NT2/D1 (cell line): ENCODE results near the gene REG3A.

Source experiments
- DNase-seq: peaks from one replicate; pipeline ENCODE4 v3.0.0-alpha.2; 2011; ENCODE audit warnings: low read depth, low spot score
- H3K27me3 ChIP-seq: 2 replicates; pipeline ENCODE4 v1.6.0; 2011; ENCODE audit warnings: mild to moderate bottlenecking; ENCODE audit not compliant: insufficient read length, insufficient read depth
- H3K36me3 ChIP-seq: 2 replicates; pipeline ENCODE4 v1.6.1; 2011; ENCODE audit warnings: mild to moderate bottlenecking, low read length, mixed read lengths; ENCODE audit not compliant: insufficient read depth, insufficient read length
- H3K4me1 ChIP-seq: 2 replicates; pipeline ENCODE4 v1.5.1; 2011; ENCODE audit not compliant: insufficient read depth, insufficient read length
- H3K4me3 ChIP-seq: 2 replicates; pipeline ENCODE4 v1.5.1; 2011; ENCODE audit warnings: low read depth; ENCODE audit not compliant: insufficient read length
- H3K9ac ChIP-seq: 2 replicates; pipeline ENCODE4 v1.6.0; 2011; ENCODE audit warnings: low read depth; ENCODE audit not compliant: insufficient read length
- H3K9me3 ChIP-seq: 2 replicates; pipeline ENCODE4 v1.5.1; 2011; ENCODE audit warnings: mild to moderate bottlenecking, low read length; ENCODE audit not compliant: insufficient read depth
- SUZ12 ChIP-seq: IDR thresholded peaks from 2 replicates; pipeline ENCODE4 v1.6.1; 2011; ENCODE audit not compliant: insufficient read length, insufficient read depth; ENCODE audit errors: extremely low read depth
- YY1 ChIP-seq: IDR thresholded peaks from 2 replicates; pipeline ENCODE4 v1.6.1; 2011; ENCODE audit not compliant: insufficient read length, insufficient read depth
- ZNF274 ChIP-seq: IDR thresholded peaks from 2 replicates; pipeline ENCODE4 v1.6.1; 2011; ENCODE audit warnings: mild to moderate bottlenecking, low read depth, low read length

The REG3A gene

DNA sequence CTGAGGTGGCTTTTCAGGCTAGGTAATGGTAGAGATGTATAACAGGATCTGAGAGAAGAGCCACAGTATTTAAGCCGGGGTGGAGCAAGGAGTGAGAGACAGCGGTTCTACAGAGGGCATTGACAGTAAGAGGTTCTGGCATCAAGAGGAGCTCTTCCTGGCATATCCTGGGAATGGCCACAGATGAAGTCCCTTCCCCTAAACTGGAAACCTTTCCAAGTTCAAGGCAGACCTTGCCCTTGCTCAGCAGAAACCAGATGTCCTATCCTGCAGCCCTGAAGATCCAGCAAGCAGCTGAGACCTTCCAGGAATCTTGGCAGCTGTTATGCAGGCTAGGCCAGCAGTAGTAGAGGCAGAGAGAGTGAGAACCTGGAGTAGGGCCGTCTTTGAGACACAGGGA, 21.2 kb downstream of the REG3A start:
- Histone ChIP-seq H3K9ac (no peak overlapping the region), H3K9me3 (no peaks in the 10 kb centered on the region), H3K27me3 (no peaks in the 10 kb centered on the region), H3K4me3 (no peak overlapping the region), H3K36me3 (no peaks in the 10 kb centered on the region), H3K4me1 (no peaks in the 10 kb centered on the region)
- TF ChIP-seq SUZ12 (no peak), YY1 (no peak), ZNF274 (no peak)
- DNase-seq: no peak

DNA sequence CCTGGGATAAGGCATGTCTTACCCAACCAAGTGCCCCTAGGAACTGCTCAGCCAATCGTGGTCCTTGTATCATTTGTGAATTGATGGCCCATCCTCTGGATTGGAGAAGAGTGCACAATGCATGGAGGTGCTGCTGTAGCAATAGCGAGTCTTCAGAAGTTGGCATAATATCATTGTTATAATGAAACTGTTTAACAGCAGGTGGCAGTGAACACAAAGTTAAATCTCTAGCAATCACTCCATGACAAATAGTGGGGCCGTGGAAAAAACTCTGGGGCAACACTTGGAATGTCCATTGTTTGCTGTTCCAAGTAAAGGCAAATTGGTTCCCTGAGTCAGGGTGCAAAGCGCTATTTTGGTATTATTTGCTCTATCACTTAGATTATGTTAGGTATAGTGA, 27.9 kb downstream of the REG3A start:
- Histone ChIP-seq H3K4me3 (no peak overlapping the region), H3K27me3 (no peaks in the 10 kb centered on the region), H3K36me3 (no peaks in the 10 kb centered on the region), H3K4me1 (no peaks in the 10 kb centered on the region), H3K9me3 (no peaks in the 10 kb centered on the region), H3K9ac (no peak overlapping the region)
- DNase-seq: no peak
- TF ChIP-seq ZNF274 (no peak), SUZ12 (no peak), YY1 (no peak)

DNA sequence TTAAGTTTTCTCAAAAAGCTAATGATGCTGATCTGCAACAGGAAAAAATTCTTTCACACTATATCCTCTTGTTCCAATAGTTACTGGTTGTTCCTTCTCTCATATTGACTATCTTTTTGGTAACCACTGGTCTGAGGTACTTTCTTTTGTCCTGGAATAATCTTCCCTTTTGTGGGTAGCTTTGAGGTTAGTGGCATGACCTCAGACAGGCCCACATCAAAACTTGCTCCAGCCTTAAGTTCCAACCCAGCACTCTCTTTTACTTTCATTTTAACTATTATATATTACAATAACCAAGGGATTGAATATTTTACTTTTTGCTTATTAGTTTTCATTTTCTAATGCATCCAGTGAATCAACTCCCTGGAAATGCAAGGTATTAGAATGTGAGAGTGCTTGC, 29.7 kb downstream of the REG3A start:
- H3K4me3 ChIP-seq: no peak overlapping the region

DNA sequence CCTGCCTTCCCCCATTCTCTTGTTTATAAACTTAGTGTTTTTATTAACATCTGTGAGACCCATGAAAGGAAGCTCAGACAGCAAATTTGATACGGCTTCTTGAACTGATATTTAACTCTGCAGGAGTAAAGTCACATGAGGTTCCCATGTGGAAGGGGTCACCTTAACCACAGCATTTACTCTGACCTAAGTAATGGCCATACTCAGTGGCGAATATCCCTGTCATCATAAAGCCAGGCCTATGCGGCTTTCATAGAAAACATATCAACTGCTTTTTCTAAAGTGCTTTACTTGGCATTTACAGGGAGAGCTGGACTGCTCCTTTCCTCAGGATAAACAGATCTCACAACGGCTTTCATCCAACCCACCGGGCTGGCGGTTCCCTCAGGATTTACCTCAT, 30.3 kb downstream of the REG3A start:
- no peaks in the 10 kb centered on the region for H3K4me1 ChIP-seq
- H3K4me3 ChIP-seq: no peak overlapping the region
- no peak overlapping the region for H3K9ac ChIP-seq
- H3K9me3 ChIP-seq: no peaks in the 10 kb centered on the region
- no peaks in the 10 kb centered on the region for H3K27me3 ChIP-seq
- TF ChIP-seq YY1 (no peak), SUZ12 (no peak), ZNF274 (no peak)
- no peaks in the 10 kb centered on the region for H3K36me3 ChIP-seq
- DNase-seq: no peak

More for the DNA sequence above, 29.7 kb downstream of the REG3A start:
- no peak for TF ChIP-seq YY1
- no peak for DNase-seq
- Histone ChIP-seq H3K4me1 (no peaks in the 10 kb centered on the region), H3K9ac (no peak overlapping the region), H3K36me3 (no peaks in the 10 kb centered on the region), H3K27me3 (no peaks in the 10 kb centered on the region), H3K9me3 (no peaks in the 10 kb centered on the region)

DNA sequence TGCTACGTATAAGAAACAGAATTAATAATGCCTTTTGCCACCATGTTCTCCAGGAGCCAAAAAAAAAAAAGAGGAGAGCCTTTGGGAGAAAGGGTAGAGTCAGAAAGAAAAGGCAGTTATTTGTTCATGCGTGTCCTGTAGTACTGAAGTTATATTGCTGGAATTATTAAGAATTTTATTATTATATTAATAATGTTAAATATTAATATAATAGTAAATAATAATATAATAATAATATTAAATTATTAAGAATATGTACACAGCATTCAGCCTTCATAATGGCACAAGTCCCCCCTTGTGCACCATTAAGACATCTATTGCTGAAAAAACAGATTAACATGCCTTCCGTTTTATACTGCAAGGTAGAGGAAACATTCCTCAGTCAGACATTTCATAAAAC, 31.1 kb downstream of the REG3A start:
- H3K36me3 ChIP-seq: no peaks in the 10 kb centered on the region
- no peaks in the 10 kb centered on the region for H3K27me3 ChIP-seq
- H3K4me3 ChIP-seq: no peak overlapping the region
- DNase-seq: no peak
- H3K9ac ChIP-seq: no peak overlapping the region
- no peak for TF ChIP-seq SUZ12
- H3K4me1 ChIP-seq: no peaks in the 10 kb centered on the region
- H3K9me3 ChIP-seq: no peaks in the 10 kb centered on the region

DNA sequence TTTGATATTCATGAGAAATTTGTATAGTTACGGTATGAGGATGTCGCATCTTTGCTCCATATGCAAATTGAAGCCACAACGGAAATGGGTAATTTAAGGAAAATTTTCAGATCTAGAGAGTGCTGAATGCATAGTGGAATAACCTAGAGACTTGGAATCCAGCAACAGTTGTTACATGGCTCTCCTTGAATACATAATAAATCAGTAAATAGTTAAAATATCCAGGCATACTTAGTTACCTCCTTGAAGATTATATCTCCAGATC, 33.9 kb downstream of the REG3A start:
- no peak for DNase-seq
- Histone ChIP-seq H3K9me3 (no peaks in the 10 kb centered on the region), H3K9ac (no peak overlapping the region), H3K4me3 (no peak overlapping the region), H3K36me3 (no peaks in the 10 kb centered on the region), H3K27me3 (no peaks in the 10 kb centered on the region), H3K4me1 (no peaks in the 10 kb centered on the region)
- TF ChIP-seq YY1 (no peak), ZNF274 (no peak), SUZ12 (no peak)

DNA sequence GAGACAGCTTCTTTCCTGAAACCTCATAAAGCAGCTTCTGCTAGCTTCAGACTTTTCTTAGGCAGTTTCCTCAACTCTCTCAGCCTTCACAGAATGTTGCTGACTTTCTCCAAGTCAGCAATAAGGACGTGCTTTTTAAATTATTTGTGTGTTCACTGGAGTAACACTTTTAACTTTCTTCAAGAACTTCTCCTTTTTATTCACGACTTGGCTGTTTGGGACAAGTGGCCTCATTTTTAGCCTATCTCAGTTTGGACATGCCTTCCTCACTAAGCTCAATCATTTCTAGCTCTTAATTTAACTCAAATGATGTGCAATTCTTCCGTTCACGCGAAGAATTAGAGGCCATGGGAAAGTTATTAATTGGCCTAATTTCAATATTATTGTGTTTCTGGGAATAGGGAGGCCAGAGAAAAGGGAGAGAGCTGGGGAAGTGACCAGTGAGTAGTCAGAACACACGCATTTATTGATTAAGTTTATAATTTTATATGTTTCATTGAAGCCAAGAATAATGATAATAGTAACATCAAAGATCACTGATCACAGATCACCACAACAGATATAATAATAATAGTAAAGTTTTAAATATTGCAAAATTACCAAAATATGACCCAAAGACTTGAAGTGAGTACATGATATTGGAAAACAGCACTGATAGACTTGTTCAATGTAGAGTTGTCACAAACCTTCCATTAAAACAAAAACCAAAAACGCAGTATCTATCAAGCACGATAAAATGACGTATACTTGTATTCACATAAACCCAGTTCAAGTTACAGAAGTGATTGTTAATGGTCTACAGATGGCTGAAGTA, 34.4 kb downstream of the REG3A start:
- DNase-seq: no peak
- H3K4me1 ChIP-seq: no peaks in the 10 kb centered on the region

More for the DNA sequence above, 34.4 kb downstream of the REG3A start:
- Histone ChIP-seq H3K4me3 (no peak overlapping the region), H3K36me3 (no peaks in the 10 kb centered on the region), H3K27me3 (no peaks in the 10 kb centered on the region), H3K9me3 (no peaks in the 10 kb centered on the region), H3K9ac (no peak overlapping the region)
- TF ChIP-seq YY1 (no peak), ZNF274 (no peak), SUZ12 (no peak)
